ENCODE data around the gene MEN1.
"Not testable (repeated sequence)": the region's sequence is repeated elsewhere in the genome, so short reads cannot be mapped to it uniquely, and the experiment has no call there.

MEN1 gene

DNA sequence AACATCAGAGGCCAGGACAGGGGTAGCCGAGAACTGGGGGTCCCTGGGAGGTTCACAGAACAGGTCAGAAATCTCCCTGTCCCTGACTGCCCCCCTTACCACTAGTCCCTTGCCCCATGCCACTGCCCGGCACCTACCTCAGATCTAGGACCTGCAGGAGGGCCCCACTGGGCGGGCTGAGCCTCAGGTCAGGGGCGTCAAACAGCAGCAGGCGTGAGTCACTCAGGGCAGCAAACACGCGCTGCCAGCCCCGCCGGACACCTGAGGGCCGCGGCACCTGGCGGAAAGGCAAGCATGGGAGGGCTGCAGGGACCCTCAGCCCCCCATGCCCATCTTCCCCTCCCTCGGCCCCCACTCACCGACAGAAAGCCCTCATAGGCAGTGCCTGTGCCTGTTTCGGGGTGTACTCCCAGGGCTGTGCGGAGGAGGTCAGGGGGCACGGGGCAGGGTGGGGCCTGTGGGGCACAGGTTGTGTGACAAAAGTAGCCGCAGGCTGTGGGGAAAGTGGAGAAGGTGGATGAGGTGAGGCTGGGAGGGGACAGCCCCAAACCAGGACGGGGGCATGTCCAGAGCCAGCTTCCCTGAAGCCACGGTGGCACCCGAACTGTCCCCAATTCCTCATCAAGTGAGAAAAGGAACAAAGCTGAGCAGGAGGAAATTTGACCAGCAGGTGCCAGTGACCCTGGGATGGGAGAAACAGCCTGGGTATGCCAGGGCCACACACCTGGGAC, 22.3 kb upstream of the MEN1 start:
- no peak for DNase-seq

DNA sequence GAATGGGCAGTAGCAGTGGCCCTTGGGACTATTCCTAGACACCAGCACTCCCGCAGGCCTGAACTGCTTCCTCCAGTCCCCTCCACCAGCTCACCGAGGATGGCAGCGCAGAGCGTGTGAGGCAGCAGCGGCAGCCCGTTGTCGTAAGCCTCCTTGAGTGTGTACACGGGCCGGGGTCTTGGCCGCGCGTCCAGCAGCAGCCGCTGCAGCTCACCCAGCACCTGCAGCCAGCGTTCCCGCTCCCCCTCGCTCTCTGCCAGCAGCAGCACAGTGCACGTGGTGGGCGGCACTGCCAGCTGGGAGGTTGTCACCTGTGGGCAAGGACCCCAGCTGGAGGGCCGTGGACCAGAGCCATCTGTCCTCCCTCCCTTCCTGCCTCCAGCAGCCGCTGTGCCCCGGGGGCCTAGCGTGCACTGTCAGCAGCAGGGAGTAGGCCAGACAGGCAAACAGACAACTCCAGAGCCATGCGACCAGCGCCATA, 21.1 kb upstream of the MEN1 start:
- no peak for DNase-seq

DNA sequence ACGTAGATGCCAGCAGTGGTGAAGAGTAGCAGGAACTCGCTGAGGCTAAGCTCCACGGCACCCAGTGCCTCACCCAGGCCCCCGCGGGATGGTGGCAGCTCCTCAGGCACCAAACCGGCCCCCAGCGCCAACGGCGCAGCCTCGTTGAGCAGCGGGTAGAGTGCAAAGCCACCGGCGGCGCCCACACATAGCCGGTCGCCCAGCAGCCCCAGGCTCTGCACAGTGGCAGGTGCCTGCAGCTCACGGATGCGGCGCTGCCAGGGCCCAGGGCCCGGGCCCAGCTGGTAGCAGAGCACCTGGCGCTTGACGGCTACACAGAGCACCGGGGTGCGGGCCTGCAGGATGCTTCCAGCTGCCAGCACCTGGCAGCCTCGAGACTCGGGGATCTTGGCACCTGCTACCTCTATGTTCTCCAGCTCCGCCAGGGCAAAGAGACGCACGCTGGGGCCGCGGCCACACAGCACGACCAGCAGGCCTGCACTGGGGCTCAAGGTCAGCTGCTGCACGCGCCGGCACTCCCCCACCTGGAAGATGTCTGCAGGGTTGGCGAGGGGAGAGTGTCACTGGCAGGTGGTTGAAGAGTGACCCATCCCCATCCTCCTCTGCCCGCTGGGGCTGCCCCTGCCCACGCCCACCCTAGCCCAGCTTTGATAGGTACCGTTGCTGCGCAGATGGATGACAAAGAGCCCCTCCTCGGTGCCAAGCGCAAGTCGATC, 19.3 kb upstream of the MEN1 start:
- DNase-seq, result no peak

DNA sequence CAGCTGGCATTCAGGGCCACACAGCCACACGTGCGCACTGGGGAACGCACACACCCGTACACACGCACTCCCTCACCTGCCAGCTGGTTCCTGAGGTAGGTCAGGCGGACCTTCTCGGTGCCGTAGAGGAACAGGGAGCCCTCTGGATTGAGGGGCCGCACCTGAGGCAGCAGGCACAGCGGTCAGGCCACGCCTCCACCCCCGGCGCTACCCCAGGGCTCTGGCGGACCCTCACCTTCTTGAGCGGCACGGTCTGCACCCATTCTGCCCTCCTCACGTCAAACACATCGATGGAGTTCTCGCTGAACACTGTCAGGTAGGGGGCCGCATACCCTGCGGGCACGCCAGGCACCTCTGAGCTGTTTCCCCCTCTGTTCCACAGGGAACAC, 17.1 kb upstream of the MEN1 start:
- no peak for DNase-seq

DNA sequence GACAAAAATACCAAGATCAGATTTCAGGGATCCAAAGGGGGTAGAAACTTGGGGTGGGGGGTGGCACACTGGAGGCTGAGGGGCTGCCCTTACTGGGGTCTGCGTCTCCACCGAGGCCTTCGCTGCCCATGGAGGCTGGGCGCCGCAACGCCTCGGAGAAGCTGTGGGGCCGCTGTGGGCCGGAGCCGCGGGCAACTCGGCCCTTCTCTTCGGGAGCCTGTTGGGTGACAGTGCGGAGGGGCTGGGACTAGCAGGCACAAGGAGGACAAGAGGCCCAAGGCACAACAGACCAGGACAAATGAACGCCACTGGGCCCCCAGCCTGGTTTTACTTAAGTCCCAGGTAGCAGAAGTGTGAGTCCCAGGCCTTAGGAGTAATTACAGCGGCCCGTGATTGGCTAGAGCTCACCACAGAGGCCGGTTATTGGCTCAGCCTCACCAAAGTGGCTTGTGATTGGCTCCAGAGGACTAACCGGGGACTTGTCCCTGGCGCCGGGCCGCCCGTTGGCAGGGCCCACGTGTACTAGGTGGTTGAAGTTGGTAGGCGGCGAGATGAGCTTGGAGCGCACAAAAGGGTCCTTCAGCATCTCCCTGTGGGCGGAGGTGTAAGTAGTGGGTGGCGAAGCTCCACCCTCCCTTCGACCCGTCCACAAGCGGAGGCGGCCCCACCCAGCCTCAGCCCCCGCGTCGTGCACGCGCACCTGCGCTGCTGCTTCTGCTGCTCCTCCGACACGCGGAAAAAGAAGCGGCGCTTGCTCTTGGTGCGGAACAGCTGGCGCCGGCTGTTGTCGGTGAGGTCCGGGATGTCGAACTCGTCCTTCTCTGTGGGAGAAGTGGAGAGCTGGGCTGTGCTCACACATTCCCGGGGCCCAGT, 16.5 kb upstream of the MEN1 start:
- no peak for DNase-seq

DNA sequence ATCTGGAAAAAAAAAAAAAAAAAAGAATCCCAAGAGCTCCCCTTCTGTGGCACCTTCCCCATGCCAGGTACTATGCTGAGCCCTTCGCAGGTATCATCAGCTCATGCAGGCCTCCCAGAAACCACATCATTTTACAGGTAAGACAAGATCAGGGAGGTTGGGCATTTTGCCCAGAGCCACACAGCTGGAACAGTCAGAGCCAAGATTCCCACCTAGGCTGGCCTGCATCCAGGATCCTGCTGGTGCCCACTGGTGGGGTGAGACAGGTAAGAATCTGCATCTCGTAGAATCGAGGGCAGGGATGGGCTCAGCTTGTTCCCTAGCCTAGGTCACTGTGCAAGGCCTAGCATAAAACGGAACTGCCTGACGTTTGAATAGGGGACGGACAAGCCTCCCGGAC, 15.7 kb upstream of the MEN1 start:
- DNase-seq, result no peak

DNA sequence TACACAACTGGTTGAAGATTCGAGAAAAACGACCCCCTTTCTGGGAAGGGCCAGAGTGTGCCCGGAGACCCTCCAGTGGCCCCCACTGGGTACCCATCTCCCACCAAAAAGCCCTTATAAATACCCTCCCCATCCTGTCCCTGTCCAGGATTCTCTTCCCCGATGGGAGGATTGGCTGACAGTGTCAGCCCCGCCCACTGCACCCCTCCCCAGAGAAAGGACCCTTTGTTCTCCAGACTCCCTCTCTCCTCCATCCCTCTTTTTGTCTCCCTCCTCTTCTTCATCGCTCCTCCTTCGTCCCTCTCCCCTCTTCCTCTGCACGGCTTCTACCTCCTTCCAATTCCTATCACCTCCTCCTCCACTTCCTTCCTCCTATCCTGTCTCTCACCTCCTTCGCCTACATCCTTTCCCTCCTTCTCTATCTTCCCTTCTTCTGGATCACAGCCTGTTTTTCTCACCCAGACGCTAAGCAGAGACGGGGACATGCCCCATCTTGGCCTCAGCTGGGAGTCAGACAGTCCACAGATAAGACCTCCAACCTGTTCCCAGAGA, 13.3 kb upstream of the MEN1 start:
- no peak for DNase-seq

DNA sequence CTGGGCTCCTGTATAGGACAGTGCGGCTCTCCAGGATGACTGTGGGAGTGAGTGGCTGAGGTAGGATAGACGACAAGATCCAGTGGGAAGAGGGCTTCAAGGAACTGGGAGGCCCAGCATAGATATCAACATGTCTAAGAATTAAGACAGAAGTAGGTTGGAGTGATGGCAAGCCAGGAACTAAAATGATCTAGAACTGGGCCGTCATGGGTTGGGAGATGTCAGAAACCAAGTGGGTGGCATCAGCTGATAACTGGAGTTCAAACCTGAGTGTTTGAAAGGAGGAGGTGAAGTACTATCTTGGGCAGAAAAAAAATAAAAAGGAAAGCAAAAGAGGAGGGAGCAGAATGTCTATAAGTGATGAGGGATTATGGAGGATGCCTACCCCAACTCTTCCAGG, 7.1 kb upstream of the MEN1 start:
- no peak for DNase-seq

DNA sequence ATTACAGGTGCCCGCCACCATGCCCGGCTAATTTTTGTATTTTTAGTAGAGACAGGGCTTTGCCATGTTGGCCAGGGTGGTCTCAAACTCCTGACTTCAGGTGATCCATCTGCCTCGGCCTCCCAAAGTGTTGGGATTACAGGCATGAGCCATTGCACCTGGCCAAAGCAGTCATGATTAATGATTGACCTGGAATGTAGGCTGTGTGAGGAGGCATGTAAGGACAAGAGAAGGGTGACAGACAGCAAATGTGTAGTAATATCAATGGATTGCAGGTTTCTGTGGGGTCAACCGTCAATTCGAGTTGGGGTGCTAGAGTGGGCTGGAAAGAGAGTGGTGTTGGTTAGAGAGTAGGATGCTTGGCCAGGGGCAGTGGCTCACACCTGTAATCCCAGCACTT, 5.1 kb upstream of the MEN1 start:
- DNase-seq, result not testable (repeated sequence)

DNA sequence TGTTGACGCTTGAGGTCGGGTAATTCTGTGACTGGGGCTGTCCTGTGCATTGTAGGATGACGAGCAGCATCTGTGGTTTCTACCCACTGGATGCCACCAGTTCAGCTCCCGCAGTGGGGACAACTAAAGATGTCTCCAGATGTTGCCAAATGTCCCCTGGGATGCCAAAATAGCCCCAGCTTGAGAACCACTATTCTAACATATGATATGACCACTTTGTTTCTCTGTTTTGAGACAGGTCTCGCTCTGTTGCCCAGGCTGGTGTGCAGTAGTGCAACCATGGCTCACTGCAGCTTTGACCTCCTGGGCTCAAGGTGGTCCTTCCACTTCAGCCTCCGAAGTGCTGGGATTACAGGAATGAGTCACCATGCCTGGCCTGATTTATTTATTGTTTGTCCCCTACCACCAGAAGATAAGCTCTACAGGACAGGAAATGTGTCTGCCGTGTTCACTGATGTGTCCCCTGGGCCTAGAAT, 4.4 kb upstream of the MEN1 start:
- no peak for DNase-seq

DNA sequence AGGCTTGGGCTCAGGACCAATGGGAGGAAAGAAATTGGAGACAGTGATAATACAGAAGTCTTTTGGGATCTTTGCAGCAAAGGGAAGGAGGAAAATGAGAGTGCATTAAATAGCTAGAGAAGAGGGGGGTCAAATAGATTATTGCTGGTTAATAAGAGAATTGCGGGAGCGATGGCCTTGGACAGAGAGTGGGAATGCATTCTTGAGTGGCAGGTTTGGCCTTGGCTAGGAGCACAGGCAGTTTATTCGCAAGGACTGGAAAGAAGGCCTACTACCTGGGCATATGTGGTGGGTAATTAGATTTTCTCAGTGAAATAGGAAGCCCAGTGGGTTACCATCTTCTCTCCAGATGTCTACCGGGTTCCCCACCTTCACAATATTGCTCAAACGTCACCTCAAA, 3.5 kb upstream of the MEN1 start:
- no peak for DNase-seq

DNA sequence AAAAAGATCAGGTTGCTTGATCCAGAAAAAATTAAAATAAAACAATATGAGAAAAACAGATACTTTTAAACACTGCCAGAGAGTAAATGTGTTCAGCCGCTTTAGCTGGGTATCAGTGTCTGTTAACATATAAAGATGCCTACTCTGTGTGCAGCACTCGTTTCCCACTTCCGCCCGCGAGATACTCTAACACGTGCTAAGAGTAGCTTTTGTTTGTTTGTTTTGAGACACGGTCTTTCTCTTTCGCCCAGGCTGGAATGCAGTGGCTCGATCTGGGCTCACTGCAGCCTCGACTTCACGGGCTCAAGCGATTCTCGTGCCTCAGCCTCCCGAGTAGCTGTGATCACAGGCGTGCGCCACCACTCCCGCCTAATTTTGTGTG, 531 bp upstream of the MEN1 start:
- no peak for DNase-seq

DNA sequence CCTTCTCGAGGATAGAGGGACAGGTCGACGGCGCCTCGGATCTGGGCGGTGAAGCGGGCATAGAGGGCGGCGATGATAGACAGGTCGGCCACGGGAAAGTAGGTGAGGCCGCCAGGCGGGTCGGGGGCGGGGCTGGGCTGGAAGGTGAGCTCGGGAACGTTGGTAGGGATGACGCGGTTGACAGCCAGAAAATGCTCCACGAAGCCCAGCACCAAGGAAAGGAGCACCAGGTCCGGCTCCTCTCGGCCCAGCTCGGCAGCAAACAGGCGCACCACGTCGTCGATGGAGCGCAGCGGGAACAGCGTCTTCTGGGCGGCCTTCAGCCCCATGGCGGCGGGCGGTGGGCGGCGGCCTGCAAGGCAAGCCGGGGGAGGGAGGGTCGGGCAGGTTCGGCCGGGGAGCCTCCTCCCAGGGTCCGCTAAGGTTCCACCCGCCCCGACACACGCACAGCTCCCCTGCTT, 540 bp downstream of the MEN1 start:
- DNase-seq, result peak; percentile 6

DNA sequence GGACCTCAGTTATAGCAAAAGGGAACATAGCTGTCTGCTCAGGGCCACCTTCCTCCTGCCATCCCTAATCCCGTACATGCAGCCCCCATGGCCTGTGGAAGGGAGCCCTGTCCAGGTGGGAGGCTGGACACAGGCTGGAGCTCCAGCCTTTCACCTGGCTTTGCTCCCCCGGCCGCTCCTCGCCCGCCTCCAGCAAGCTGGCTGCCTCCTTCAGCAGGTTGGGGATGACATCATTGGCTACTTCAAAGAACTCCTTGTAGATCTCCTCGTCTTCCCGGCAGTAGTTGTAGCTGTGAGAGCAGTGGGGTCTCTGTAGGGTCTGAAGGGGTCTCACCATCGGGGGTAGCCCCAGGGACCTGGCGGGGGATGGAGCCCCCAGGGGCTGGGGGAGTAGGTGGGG, 4.9 kb downstream of the MEN1 start:
- DNase-seq, result no peak

DNA sequence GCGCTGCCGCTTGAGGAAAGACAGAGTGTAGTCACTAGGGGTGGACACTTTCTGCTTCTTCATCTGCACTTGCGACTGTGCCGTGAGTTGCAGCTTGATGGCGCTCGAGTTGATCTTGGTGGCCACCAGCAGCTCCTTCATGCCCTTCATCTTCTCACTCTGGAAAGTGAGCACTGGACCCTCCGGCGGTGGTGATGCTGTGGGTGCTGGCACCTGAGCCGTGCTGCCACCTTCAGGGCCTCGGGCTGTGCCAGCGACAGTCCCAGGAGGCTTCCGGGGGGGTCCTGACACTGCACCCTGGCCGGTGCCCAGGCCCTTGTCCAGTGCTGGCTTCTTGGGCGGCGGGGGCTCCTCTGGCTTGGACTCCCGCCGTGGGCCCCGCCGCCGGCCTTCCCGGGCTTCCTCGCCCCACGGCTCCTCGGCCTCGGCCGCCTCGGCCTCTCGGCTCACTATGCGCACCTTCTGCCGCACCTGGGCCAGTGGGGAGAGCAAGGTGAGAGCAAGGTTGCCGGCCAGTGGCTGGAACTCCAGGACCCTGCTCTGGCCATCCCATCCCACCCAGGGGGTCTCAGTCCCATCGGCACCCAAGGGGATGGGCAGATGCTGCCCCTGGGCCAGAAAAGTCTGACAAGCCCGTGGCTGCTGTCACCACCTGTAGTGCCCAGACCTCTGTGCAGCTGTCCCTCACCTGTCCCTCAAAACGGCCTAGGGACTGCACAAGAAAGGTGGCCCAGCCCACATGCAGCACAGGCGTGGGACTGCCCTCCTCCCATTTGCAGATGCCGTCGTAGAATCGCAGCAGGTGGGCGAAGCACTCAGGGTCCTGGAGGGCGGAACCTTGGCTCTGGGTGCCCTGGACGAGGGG, 5.8 kb downstream of the MEN1 start:
- no peak for DNase-seq

DNA sequence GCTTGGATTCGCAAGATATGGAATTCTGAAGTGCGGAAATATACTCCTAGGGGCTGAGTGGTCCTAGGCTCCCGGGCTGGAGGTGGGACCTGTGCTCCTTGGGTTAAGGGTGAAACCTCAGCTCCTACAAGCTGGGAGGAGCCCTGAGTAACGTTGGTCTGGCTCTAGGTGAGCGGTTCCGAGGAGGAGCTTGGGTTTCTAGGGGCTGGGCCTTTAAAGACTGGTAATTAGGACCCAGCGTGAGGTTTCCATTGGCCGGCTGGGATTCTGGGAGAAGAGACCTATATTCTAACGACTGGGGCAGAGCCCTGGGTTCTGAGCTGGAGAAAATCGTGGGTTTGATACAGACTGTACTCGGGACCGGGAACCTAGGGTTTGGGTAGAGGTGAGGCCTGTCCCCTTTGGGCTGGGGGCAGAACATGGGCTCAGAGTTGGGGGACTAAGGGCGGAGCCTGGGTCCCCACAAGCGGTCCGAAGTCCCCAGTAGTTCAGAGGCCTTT, 6.5 kb downstream of the MEN1 start:
- no peak for DNase-seq

DNA sequence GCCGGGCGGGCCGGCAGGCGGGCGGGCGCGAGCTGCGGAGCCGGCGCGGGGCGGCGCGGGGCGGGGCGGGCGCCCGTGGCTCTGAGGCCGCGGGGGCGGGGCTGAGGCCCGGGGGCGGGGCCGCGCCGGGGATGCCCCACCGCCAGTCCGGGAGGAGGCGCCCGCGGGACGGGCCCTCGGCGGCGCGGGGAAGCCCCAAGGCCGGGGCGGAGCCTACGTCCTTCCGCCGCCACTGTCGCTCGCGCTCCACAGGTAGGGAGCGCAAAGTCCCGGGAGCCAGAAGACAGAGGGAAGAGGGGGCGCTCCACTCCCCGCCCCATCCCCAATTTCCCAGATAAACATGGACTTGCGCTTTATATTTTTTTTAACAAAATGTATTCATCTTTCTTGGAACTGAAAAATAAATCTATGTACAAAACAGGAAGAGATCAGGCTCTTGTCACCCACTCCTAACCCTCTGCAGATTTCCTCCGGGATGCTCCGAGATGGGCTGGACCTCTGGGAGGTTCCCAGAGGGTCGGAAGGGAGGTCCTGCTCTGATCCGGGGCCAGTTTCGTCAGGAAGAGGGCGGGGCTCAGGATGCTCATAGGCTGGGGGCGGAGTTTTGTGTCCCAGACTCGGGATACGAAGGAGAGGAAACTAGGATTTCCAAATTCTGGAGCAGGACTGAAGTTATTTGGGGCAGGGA, 7.0 kb downstream of the MEN1 start, which contains the start of gene MAP4K2:
Gene MAP4K2, minus strand, starts transcription at position 57 of the 688 bp plus-strand sequence. CDS start 65 bp downstream, outside the sequence.
- peak; percentile 89 for DNase-seq

DNA sequence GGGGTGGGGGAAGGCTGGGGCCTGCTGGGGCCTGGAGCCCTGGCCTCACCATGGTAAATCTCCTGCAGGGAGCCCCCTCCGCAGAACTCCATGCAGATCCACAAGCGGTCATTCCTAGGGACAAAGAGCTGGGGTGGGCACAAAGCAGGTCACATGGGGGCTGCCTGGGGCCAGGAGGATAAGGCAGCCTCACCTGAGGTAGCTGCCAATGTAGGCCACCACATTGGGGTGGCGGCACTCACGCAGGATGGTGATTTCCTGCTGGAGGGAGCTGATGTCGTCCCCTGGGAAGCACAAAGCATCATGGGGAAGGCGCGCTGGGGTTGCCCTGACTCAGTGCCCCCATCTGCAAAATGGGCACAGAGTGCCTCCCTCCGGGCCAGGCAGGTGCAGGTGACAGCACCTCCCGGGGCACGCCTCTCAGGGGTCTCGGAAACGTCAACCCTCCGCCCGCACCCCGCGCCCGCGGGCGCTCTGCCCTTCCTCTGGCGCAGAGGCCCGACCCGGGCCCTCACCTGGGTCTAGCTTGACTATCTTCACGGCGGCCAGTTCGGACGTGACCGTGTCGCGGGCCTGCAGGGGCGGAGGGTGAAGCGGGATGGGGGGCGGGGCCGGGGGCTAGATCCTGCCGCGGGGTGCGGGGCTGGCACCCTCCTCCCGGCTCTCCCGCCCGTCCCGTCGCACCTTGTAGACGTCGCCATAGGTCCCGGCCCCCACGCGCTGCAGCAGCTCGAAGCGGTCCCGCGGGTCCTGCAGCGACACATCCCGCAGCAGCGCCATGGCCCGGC, 7.8 kb downstream of the MEN1 start:
- peak; percentile 37 for DNase-seq

DNA sequence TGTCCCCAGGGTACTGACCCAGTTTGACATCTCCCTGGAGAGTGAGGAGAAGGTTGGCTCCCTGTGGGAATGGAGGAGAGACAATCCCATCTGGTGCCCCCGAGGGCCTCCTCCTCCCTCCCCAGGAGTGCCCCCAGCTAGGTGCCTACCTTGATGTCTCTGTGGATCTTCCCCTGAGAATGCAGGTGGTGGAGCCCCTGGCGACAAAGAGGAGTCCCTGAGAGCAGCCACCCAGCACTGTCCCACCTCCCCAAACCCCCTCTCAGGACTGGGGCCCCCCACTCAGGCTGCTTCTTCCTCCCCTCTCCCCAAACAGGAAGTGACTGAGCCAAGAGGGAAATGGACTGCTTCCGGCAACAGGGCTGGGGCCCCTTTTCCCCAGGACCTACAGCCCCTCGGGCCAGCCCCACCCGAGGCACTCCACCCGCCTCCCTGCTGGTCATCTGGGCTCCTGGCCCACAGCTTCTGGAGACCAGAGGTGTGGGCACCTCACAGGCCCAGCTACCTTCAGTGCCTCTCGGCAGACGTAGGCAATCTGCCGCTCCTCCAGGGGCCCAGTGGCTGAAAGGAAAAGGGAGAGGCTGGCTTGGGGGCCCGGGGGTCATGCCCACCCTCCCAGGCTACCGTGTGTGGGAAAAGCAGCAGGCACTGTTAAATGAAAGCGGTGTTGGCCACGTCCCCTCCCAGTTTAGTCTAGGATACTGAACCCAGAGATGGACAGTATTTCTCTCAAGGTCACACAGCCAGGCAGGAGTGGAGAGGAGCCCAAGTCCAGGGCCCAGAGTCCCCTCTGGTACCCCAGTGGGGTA, 8.6 kb downstream of the MEN1 start:
- DNase-seq, result no peak
